ENCODE data around the gene CNKSR3. TPM values are rescaled to one million over a fixed set of nuclear protein-coding genes. Genes with fewer than 3 reads are reported as not detected.
A peak's percentile ranks its signal among the peaks of the same experiment; 100 is the strongest.

Gene CNKSR3
- total and polyA plus RNA-seq, 3 experiments from 2014 or later: 0.50 to 0.62 TPM; not detected in 1

DNA sequence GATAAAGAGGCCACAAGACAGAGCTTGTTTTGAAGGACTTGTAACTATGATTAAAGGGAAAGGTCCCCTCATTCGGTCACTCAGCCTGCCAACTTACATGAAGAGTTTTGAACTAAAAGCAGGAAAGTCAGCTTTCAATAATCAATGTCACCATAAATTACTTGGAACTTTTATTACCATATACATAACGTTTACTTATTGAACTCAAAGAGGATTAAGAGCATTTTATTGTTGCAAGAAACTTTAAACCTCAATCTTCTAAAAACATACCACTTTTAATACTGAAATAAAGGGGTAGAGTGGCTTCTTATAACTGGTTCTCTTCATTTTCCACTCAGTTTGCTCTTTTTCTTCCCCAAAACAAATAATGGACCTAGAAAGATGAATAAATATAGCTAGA, 65.1 kb downstream of the CNKSR3 start:
- Mint-ChIP-seq H3K4me1 (peaks cover 0 to 6% (median 0%) of the 10 kb centered on the region in 3 donors), H3K4me3 (no peak overlapping the region), H3K36me3 (no peaks in the 10 kb centered on the region), H3K27ac (no peak overlapping the region), H3K9me3 (no peaks in the 10 kb centered on the region), H3K27me3 (peaks cover 2 to 18% of the 10 kb centered on the region in 2 donors)
- POLR2A ChIA-PET: no interaction called here
- H3K9me3 ChIP-seq (ENCODE audit: low read length): no peaks in the 10 kb centered on the region
- H3K27ac ChIP-seq (ENCODE audit: low read depth, low read length): no peak overlapping the region
- H3K27me3 ChIP-seq (ENCODE audit: insufficient read depth, low read length, poor library complexity, severe bottlenecking): no peaks in the 10 kb centered on the region
- H3K4me3 ChIP-seq (ENCODE audit: low read length): no peak overlapping the region
- DNase-seq: no peak
- no peaks in the 10 kb centered on the region for H3K4me1 ChIP-seq (ENCODE audit: insufficient read depth, low read length)
- no peaks in the 10 kb centered on the region for H3K36me3 ChIP-seq (ENCODE audit: insufficient read depth, low read length)
- CTCF ChIA-PET: no interaction called here

DNA sequence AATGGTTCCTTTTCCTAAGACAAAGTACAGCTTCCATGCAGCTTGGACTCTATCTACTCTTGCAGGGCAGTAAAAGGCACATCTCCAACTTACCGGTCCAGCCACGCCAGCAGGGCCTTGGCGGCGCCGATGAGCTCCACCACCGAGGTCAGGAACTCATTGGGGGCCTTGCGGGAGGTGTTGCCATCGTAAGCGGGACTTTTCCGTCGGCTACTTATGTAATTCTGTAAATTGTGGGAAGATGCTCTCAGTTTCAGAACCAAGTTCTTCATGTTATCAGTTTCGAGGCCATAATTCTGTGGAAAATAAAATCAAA, 68.5 kb downstream of the CNKSR3 start:
- peaks cover 0 to 6% (median 0%) of the 10 kb centered on the region in 3 donors for H3K4me1 Mint-ChIP-seq
- Histone ChIP-seq H3K36me3 (ENCODE audit: insufficient read depth, low read length) (no peaks in the 10 kb centered on the region), H3K27me3 (ENCODE audit: insufficient read depth, low read length, poor library complexity, severe bottlenecking) (no peaks in the 10 kb centered on the region), H3K4me3 (ENCODE audit: low read length) (no peak overlapping the region), H3K4me1 (ENCODE audit: insufficient read depth, low read length) (no peaks in the 10 kb centered on the region), H3K27ac (ENCODE audit: low read depth, low read length) (no peak overlapping the region), H3K9me3 (ENCODE audit: low read length) (no peaks in the 10 kb centered on the region)
- H3K27ac Mint-ChIP-seq: no peak overlapping the region
- ChIA-PET CTCF (no interaction called here), POLR2A (no interaction called here)
- no peak for DNase-seq
- peaks cover 8 to 22% of the 10 kb centered on the region in 2 donors for H3K27me3 Mint-ChIP-seq
- no peaks in the 10 kb centered on the region for H3K36me3 Mint-ChIP-seq
- peaks cover 0 to 4% (median 0%) of the 10 kb centered on the region in 5 donors for H3K9me3 Mint-ChIP-seq
- peak overlapping the region in 1 of 7 donors; percentile 11 for H3K4me3 Mint-ChIP-seq

DNA sequence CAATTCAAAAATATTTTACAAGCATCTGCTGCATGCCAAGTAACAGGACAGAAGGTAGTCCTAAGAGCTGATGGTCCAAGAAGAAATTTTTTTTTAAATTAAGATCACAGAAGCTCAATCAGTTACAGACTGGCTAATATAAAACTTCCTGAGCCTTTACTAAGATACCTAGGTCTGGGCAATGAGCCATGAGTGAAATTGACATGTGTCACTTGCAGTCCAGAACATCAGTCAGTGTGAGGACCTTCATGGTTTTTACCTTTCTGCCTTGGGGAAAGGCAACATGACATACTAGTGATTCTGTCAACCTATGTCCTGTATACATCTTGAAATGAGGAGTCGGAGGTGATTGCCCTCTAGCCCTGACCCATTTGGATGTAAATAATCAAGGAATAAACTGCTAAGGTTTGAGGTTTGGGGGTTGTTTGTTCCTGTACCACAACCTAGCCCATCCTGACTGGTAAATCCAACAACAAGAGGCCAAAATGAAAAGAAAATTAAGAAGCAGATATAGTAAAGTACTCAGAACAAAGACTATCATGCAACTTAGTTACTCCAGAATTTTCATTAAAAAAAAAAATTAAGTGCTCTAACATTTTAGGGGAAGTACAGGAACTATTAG, 70.0 kb downstream of the CNKSR3 start:
- no peak overlapping the region for H3K4me3 ChIP-seq (ENCODE audit: low read length)
- ChIA-PET CTCF (no interaction called here), POLR2A (no interaction called here)
- Mint-ChIP-seq H3K36me3 (no peaks in the 10 kb centered on the region), H3K4me1 (peaks cover 0 to 6% (median 0%) of the 10 kb centered on the region in 3 donors), H3K4me3 (no peak overlapping the region), H3K27me3 (peaks cover 8 to 22% of the 10 kb centered on the region in 2 donors), H3K27ac (no peak overlapping the region), H3K9me3 (peaks cover 0 to 4% (median 0%) of the 10 kb centered on the region in 5 donors)
- no peaks in the 10 kb centered on the region for H3K4me1 ChIP-seq (ENCODE audit: insufficient read depth, low read length)
- DNase-seq: no peak
- H3K9me3 ChIP-seq (ENCODE audit: low read length): no peaks in the 10 kb centered on the region
- no peaks in the 10 kb centered on the region for H3K36me3 ChIP-seq (ENCODE audit: insufficient read depth, low read length)
- H3K27me3 ChIP-seq (ENCODE audit: insufficient read depth, low read length, poor library complexity, severe bottlenecking): no peaks in the 10 kb centered on the region
- H3K27ac ChIP-seq (ENCODE audit: low read depth, low read length): no peak overlapping the region

DNA sequence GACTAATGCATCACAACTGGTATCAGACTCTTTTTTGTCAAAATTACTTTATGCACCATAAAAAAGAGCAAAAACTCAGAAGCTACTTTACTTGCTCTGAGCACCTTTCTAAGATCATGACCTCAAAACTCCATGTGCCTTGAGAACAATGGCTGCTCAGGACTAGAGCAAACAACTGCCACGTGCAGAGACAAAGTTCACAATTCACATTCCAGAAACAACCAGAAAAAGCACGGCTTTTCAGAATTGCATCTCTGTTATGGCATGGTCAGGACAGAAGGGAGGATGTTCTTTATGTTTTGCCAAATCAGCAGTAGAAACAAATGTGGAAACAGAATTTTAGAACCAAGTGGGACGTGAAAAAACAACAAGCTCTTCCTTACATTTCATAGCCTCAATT, 70.5 kb downstream of the CNKSR3 start:
- ChIA-PET POLR2A (no interaction called here), CTCF (no interaction called here)
- Histone ChIP-seq H3K27me3 (ENCODE audit: insufficient read depth, low read length, poor library complexity, severe bottlenecking) (no peaks in the 10 kb centered on the region), H3K27ac (ENCODE audit: low read depth, low read length) (no peak overlapping the region), H3K36me3 (ENCODE audit: insufficient read depth, low read length) (no peaks in the 10 kb centered on the region), H3K4me1 (ENCODE audit: insufficient read depth, low read length) (no peaks in the 10 kb centered on the region), H3K4me3 (ENCODE audit: low read length) (no peak overlapping the region), H3K9me3 (ENCODE audit: low read length) (no peaks in the 10 kb centered on the region)
- Mint-ChIP-seq H3K27ac (no peak overlapping the region), H3K4me3 (no peak overlapping the region), H3K9me3 (peaks cover 0 to 4% (median 0%) of the 10 kb centered on the region in 5 donors), H3K27me3 (peaks cover 8 to 22% of the 10 kb centered on the region in 2 donors), H3K36me3 (no peaks in the 10 kb centered on the region), H3K4me1 (peaks cover 0 to 6% (median 0%) of the 10 kb centered on the region in 3 donors)
- DNase-seq: no peak

DNA sequence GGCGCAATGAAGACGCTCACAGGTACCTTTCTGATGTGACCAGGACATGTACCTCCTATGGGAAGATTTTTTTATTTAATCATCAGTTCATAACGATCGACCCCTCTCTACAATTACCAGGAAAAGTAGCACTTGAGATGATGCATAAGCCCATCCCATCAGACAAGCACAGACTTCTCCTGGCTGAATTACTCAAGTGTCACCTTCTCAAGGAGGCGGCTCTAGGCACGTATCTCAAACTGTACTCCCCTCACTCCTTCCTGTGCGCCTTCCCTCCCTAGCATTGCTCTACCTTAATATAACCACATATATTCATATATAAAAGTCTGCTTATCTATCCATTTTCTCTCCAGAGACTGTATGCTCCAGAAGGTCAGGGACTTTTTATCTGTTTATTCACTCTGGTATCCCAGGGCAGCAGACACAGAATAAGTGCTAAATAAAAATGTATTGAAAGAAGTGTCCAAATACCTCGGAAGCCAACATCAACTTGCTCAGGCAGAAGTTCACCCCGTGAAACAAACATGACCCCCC, 71.5 kb downstream of the CNKSR3 start:
- no peaks in the 10 kb centered on the region for H3K36me3 Mint-ChIP-seq
- POLR2A ChIA-PET: no interaction called here
- H3K27me3 Mint-ChIP-seq: peaks cover 8 to 22% of the 10 kb centered on the region in 2 donors
- Histone ChIP-seq H3K4me3 (ENCODE audit: low read length) (no peak overlapping the region), H3K36me3 (ENCODE audit: insufficient read depth, low read length) (no peaks in the 10 kb centered on the region), H3K27ac (ENCODE audit: low read depth, low read length) (no peak overlapping the region), H3K27me3 (ENCODE audit: insufficient read depth, low read length, poor library complexity, severe bottlenecking) (no peaks in the 10 kb centered on the region), H3K9me3 (ENCODE audit: low read length) (no peaks in the 10 kb centered on the region), H3K4me1 (ENCODE audit: insufficient read depth, low read length) (no peaks in the 10 kb centered on the region)
- H3K4me1 Mint-ChIP-seq: peaks cover 0 to 6% (median 0%) of the 10 kb centered on the region in 3 donors
- no peak overlapping the region for H3K4me3 Mint-ChIP-seq
- CTCF ChIA-PET: no interaction called here
- no peak for DNase-seq
- H3K27ac Mint-ChIP-seq: peak overlapping the region in 1 of 8 donors; percentile 14
- H3K9me3 Mint-ChIP-seq: peaks cover 0 to 4% (median 0%) of the 10 kb centered on the region in 5 donors

DNA sequence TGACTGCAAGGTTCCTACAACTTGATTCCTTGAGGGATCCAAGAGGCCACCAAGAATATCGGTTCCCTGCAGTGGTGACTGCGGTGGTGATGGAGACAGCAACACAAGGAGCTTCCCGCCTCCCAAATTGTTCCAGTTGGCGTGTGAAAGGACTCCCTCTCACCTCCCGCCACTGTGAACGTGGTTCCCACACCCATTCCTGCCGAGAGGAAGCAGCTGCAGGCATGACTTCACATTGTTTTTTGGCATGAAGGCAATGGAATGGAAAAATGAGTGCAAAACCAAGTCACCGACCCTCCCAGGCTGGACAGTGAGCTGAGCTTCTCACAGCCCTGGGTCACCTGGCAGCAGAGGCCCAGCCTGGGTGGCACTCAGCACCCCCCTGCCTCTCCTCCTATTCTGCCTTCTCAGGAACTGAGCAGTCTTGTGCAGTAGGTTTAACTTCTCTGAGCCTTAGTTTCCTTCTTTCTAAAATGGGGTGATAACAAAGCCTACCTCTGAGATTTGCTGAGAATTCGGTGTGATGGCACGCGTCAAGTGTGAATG, 75.0 kb downstream of the CNKSR3 start:
- CTCF ChIA-PET: no interaction called here
- Mint-ChIP-seq H3K4me1 (no peaks in the 10 kb centered on the region), H3K36me3 (no peaks in the 10 kb centered on the region), H3K4me3 (no peak overlapping the region), H3K27me3 (peaks cover 8 to 9% of the 10 kb centered on the region in 2 donors), H3K9me3 (peaks cover 0 to 6% (median 4%) of the 10 kb centered on the region in 5 donors), H3K27ac (no peak overlapping the region)
- no peaks in the 10 kb centered on the region for H3K9me3 ChIP-seq (ENCODE audit: low read length)
- no peaks in the 10 kb centered on the region for H3K27me3 ChIP-seq (ENCODE audit: insufficient read depth, low read length, poor library complexity, severe bottlenecking)
- H3K36me3 ChIP-seq (ENCODE audit: insufficient read depth, low read length): no peaks in the 10 kb centered on the region
- POLR2A ChIA-PET: no interaction called here
- H3K4me3 ChIP-seq (ENCODE audit: low read length): no peak overlapping the region
- H3K27ac ChIP-seq (ENCODE audit: low read depth, low read length): no peak overlapping the region
- H3K4me1 ChIP-seq (ENCODE audit: insufficient read depth, low read length): no peaks in the 10 kb centered on the region
- DNase-seq: no peak

DNA sequence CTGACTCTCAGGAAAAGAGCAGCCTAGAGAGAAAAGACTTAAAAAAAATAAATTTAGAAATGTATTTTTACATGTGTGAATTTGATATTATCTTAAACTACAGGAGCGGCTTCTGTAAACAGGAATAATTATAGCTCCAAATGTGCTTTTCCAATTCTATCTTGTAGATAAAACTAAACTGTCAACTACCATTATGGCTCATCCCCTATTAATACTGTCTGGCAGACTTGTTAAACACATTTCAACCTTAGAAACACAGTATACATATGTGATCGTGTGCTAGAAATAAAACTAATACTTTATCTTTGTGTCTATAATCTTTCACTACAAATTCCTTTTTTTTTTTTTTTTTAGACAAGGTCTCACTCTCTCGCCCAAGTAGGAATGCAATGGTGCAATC, 75.8 kb downstream of the CNKSR3 start:
- Histone ChIP-seq H3K9me3 (ENCODE audit: low read length) (no peaks in the 10 kb centered on the region), H3K27ac (ENCODE audit: low read depth, low read length) (no peak overlapping the region), H3K27me3 (ENCODE audit: insufficient read depth, low read length, poor library complexity, severe bottlenecking) (no peaks in the 10 kb centered on the region), H3K4me3 (ENCODE audit: low read length) (no peak overlapping the region), H3K4me1 (ENCODE audit: insufficient read depth, low read length) (no peaks in the 10 kb centered on the region), H3K36me3 (ENCODE audit: insufficient read depth, low read length) (no peaks in the 10 kb centered on the region)
- POLR2A ChIA-PET: no interaction called here
- peaks cover 0 to 6% (median 4%) of the 10 kb centered on the region in 5 donors for H3K9me3 Mint-ChIP-seq
- no peak overlapping the region for H3K27ac Mint-ChIP-seq
- H3K27me3 Mint-ChIP-seq: peaks cover 8 to 9% of the 10 kb centered on the region in 2 donors
- CTCF ChIA-PET: no interaction called here
- no peak overlapping the region for H3K4me3 Mint-ChIP-seq
- H3K36me3 Mint-ChIP-seq: no peaks in the 10 kb centered on the region
- H3K4me1 Mint-ChIP-seq: no peaks in the 10 kb centered on the region
- no peak for DNase-seq

DNA sequence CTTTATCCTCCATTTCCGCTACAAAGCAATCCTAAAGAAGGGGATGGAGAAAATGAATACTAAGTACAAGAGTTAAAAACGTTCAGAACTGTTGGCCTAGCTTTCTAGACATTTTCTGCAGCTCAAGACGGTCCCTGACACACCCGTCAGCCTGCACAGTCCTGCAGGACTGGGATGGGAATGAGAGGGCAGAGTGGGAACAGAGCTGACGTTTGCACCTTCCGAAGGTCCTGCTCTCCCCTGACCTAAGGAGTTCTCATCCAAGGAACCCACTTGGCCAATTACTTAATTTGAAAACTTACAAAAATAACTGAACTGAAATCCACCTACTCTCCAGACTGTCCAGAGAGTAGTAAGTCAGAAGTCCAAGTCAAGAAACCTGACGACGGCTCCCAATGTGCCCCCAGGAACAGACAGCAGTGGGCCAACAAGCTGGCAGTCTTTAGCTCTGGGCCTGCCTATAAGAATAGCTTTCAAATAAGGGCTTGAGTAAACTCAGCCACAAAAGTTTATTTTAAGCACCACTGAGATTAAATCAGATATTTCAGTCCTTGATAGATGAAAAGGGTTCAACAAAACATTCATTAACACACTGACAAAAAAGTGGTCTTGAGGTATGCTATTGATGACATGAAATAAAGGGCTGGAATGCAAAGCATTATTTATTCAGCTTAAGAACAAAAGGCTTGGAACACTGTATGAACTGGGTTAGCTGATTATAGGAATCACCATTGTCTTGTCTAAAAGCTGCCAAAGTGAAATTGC, 76.8 kb downstream of the CNKSR3 start:
- H3K4me1 Mint-ChIP-seq: no peaks in the 10 kb centered on the region
- CTCF ChIA-PET: no interaction called here

More for the DNA sequence above, 76.8 kb downstream of the CNKSR3 start:
- no peak for DNase-seq
- POLR2A ChIA-PET: no interaction called here
- no peaks in the 10 kb centered on the region for H3K36me3 ChIP-seq (ENCODE audit: insufficient read depth, low read length)
- Mint-ChIP-seq H3K9me3 (peaks cover 0 to 6% (median 4%) of the 10 kb centered on the region in 5 donors), H3K4me3 (no peak overlapping the region), H3K27ac (no peak overlapping the region), H3K27me3 (peaks cover 5 to 7% of the 10 kb centered on the region in 2 donors), H3K36me3 (no peaks in the 10 kb centered on the region)
- H3K27ac ChIP-seq (ENCODE audit: low read depth, low read length): no peak overlapping the region
- H3K4me3 ChIP-seq (ENCODE audit: low read length): no peak overlapping the region
- H3K27me3 ChIP-seq (ENCODE audit: insufficient read depth, low read length, poor library complexity, severe bottlenecking): no peaks in the 10 kb centered on the region
- H3K4me1 ChIP-seq (ENCODE audit: insufficient read depth, low read length): no peaks in the 10 kb centered on the region
- H3K9me3 ChIP-seq (ENCODE audit: low read length): no peaks in the 10 kb centered on the region

All from CD8-positive, alpha-beta memory T cell (primary cell).